AG04449 (cell line): ENCODE measurements around the gene JMJD8.
A peak's percentile ranks its signal among the peaks of the same experiment; 100 is the strongest.

ENCODE experiments used
- CTCF ChIA-PET: fragments of 350-600 bp; formaldehyde crosslinking; extraction: SDS; loops from one replicate; lab custom pipeline; 2021; ENCODE audit warnings: antibody characterized with exemption; lab: Yijun Ruan, JAX
- POLR2A ChIA-PET: fragments of 400-600, 350-600 bp; formaldehyde crosslinking; extraction: SDS; loops from one replicate; lab custom pipeline; 2020; ENCODE audit warnings: antibody characterized with exemption, inconsistent platforms; lab: Yijun Ruan, JAX
- DNase-seq: peaks from one replicate; pipeline ENCODE4 v3.0.0-alpha.2; 2010; ENCODE audit warnings: low read depth, low spot score
- H3K4me3 ChIP-seq: 2 replicates; pipeline ENCODE4 v1.5.1; 2011; ENCODE audit warnings: low read depth, mild to moderate bottlenecking, control low read depth, low read length
- CTCF ChIP-seq: IDR thresholded peaks from one replicate; pipeline ENCODE4 v1.5.1; 2011; ENCODE audit warnings: mild to moderate bottlenecking, moderate library complexity, low read length, control low read depth, inconsistent platforms; ENCODE audit not compliant: insufficient read depth; ENCODE audit errors: missing control alignments

JMJD8 gene

DNA sequence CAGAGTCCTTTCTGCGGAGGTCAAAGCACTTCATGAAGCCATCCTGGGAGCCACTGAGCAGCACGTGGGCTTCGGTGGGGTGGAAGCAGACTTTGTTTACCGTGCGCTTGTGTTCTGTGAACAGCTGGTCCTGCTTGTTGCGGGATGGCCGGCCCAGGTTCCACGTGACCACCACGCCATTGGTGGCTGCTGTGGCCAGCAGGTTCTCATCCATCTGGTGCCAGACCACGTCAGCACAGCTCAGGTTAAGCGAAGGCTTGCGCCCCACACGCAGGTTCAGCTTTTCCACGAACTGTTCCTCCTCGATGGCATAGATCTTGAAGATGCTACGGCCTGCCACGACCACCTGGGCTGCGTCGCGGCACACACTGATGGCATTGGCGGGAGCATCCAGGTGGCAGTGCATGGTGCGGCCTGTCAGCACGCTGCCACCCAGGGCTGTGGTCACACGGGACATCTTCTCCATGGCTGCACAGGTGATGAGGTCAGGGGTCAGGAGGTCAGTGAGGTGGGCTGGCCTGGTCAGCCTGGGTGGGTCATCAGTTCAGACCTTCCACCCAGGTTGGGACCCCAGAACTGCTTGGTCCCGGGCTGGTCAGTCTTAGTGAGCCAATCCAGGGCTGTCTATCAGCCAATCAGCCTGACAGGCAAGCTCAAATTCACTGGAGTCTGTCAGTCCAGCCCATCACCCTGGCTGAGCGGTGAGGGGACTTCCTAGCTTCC lies 5.2 kb upstream of the JMJD8 start:
- POLR2A ChIA-PET = interaction anchor here (1.7 kb wide), 1 partner anchor 8 kb away, joined by 9 read pairs; the partner anchor contains the start of gene STUB1
- no peak for DNase-seq
- peak overlapping the region; percentile 82 for H3K4me3 ChIP-seq
- CTCF ChIA-PET = interaction anchor here (0.9 to 3.9 kb wide), 5 partner anchors 21 to 110 kb away, joined by 3 to 18 read pairs (median 4); partner anchors contain the start of gene CIAO3
- TF ChIP-seq CTCF = no peak

- ChIA-PET CTCF (interaction anchor here (1.0 to 3.9 kb wide), 3 partner anchors 10 to 25 kb away, joined by 3 to 18 read pairs (median 3); no protein-coding TSS in a partner anchor), POLR2A (no interaction called here)
- H3K4me3 ChIP-seq = no peak overlapping the region
- no peak for TF ChIP-seq CTCF
- no peak for DNase-seq
Measured at GRCh38 chr16:687499-687898, 3.4 kb upstream of the JMJD8 start.

DNA sequence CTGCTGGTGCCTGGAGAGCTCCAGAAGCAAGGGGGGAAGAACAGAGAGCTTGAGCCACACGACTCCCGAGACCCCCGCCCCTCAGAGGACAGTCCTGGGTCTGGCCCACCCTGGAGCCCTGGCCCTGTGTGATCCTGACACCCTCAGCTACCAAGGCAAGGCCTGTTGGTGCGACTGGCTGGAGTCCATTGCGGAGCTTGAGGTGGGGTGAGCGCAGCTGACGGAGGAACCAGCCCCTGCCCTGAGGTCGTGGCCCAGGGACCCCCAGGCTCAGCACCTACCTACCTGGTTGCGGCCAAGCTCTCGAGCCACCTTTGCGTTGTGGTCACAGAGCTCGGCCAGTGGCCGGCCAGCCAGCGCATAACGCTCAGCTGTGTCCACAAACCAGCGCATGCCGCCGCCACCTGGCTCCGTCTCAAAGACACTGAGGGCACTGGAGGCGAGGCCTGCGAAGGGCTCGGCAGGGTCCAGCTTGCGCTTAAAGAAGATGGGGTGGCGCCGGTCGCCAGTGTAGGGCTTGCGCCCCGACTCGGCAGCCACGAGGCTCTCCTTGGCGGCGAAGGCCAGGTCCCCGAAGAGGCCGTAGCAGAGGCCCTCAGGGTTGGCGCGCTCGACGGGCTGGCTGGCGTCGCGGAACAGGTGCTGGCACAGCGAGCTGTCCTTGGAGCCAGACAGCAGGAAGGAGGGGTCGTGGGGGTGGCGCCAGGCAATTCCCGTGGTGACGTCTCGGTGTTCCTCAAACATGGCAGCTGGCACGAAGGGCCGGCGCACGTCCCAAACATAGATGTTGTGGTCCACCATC lies 2.5 kb upstream of the JMJD8 start:
- ChIA-PET CTCF (interaction anchor here (1.2 to 1.5 kb wide), 3 partner anchors 11 to 29 kb away, joined by 5 to 8 read pairs (median 5); partner anchors contain the start of genes RHBDL1 and RHOT2), POLR2A (interaction anchor here (1.4 kb wide), 1 partner anchor 34 kb away, joined by 5 read pairs; the partner anchor contains the start of gene ANTKMT)
- no peak for DNase-seq
- no peak for TF ChIP-seq CTCF
- H3K4me3 ChIP-seq = no peak overlapping the region

DNA sequence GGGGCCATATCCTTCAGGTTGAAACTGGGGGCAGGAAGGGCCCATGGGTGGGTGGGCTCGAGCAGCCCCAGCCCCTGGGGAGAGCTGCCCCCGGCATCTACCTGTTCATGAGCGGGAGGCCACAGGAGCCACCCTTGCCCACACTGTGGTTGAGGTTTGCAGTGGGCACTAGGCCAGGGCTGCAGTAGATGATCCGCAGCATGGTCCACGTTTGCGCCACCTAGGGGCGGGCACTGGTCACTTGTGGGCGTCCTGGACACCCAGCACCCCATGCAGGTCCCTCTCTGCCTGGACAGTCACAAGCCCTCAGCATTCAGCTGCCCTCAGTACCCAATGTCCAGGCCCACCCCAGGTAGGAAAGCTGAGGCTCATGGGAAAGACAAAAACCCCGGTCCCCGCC lies 1.8 kb upstream of the JMJD8 start:
- POLR2A ChIA-PET = interaction anchor here (1.4 kb wide), 1 partner anchor 35 kb away, joined by 5 read pairs; the partner anchor contains the start of gene ANTKMT
- CTCF ChIA-PET = interaction anchor here (1.2 to 1.5 kb wide), 3 partner anchors 10 to 30 kb away, joined by 5 to 8 read pairs (median 5); partner anchors contain the start of genes RHBDL1 and RHOT2
- no peak for DNase-seq
- H3K4me3 ChIP-seq = no peak overlapping the region
- TF ChIP-seq CTCF = peak; percentile 49

DNA sequence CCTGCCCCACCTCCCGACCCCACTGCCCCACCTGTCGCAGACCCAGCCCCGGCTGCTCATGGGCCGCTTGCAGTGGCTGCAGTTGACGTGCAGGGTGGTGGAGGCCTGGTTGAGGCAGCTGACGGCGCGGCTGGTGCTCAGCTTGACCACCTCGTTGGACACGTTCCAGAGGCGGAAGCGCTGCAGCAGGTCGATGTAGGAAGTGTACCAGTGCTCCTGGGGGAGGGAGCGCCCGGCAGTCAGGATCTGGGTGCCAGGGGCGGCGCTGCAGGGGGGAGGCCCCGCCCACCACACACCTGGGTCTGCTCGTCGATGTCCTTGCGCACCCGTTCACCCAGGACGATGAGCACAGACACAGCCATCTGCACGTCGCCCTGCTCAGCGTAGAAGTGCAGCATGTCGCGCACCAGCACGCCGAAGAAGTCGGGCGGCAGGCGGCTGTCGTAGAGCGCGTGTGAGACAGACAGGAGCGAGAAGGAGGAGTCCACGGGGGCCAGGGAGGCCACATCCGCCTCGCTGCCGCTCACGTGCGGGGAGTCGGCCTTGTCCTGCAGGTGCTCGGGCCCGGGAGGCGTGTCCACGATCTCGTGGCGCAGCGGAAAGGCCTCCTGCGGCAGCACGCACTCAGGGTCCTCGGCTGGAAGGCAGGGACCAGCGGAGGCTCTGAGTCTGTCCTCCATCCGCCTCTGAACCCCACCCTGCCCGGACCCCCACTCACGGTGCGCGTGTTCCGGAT lies 995 bp upstream of the JMJD8 start:
- no peak for DNase-seq
- CTCF ChIA-PET = interaction anchor here (1.3 to 1.5 kb wide), 2 partner anchors 17 to 31 kb away, joined by 5 to 8 read pairs; partner anchors contain the start of gene RHOT2
- POLR2A ChIA-PET = interaction anchor here (0.7 kb wide), 1 partner anchor 28 kb away, joined by 3 read pairs; no protein-coding TSS in a partner anchor
- H3K4me3 ChIP-seq = no peak overlapping the region
- TF ChIP-seq CTCF = no peak
